CD14-positive monocyte (primary cell): ENCODE measurements around the gene HK1. TPM values are rescaled to one million over a fixed set of nuclear protein-coding genes. Genes with fewer than 3 reads are reported as not detected.

Experiments
- DNase-seq, 3 donors: peaks; one replicate each; pipeline ENCODE4 v3.0.0-alpha.2; 2011 to 2022
- H2AFZ ChIP-seq: 2 replicates; pipeline ENCODE4 v1.6.0; 2012; ENCODE audit warnings: mild to moderate bottlenecking, low read depth, low read length, inconsistent platforms; ENCODE audit not compliant: insufficient read depth, poor library complexity, severe bottlenecking
- H3K27ac ChIP-seq, 2 donors: 1 replicate in 1 of 2; 2 replicates in 1 of 2; pipeline ENCODE4 v1.5.1; 2012 to 2013; ENCODE audit warnings: low read length in 2 of 2, control low read depth in 1 of 2, inconsistent platforms in 1 of 2, low read depth in 1 of 2, mild to moderate bottlenecking in 1 of 2
- H3K27me3 ChIP-seq, 2 donors: one replicate each; pipeline versions ENCODE4 v1.6.0 to v1.6.1; 2011 to 2013; ENCODE audit warnings: low read length in 2 of 2; ENCODE audit not compliant: control insufficient read depth in 2 of 2, insufficient read depth in 2 of 2
- H3K36me3 ChIP-seq, 2 donors: replicated peaks in 1 of 2; 1 replicate in 1 of 2; 2 replicates in 1 of 2; pipeline versions ENCODE4 v1.5.1 to v1.6.1; 2012 to 2013; ENCODE audit warnings: low read length in 2 of 2, control low read depth in 1 of 2, inconsistent platforms in 1 of 2, mild to moderate bottlenecking in 1 of 2; ENCODE audit not compliant: insufficient read depth in 2 of 2, control insufficient read depth in 1 of 2
- H3K4me1 ChIP-seq, 2 donors: 1 replicate in 1 of 2; 2 replicates in 1 of 2; pipeline versions ENCODE4 v1.5.1 to v1.6.1; 2012 to 2013; ENCODE audit warnings: low read length in 2 of 2, control low read depth in 1 of 2, inconsistent platforms in 1 of 2, mild to moderate bottlenecking in 1 of 2, moderate library complexity in 1 of 2; ENCODE audit not compliant: insufficient read depth in 2 of 2, control insufficient read depth in 1 of 2
- H3K4me2 ChIP-seq: replicated peaks from 2 replicates; pipeline ENCODE3; 2012; ENCODE audit warnings: low read length, moderate library complexity, mild to moderate bottlenecking; ENCODE audit not compliant: poor library complexity, severe bottlenecking; ENCODE audit errors: extremely low read depth
- H3K4me3 ChIP-seq, 3 experiments: fragments of 200-600 bp in 1 of 3; sonication (generic) in 1 of 3; replicated peaks in 1 of 3; 1 replicate in 2 of 3; 2 replicates in 1 of 3; pipeline ENCODE4 v1.5.1; 2011 to 2013; ENCODE audit warnings: low read length in 3 of 3, mild to moderate bottlenecking in 3 of 3, control low read depth in 2 of 3, low read depth in 2 of 3, inconsistent platforms in 1 of 3, moderate library complexity in 1 of 3
- H3K79me2 ChIP-seq: 2 replicates; pipeline ENCODE4 v1.6.0; 2012; ENCODE audit warnings: mild to moderate bottlenecking, control low read depth, inconsistent platforms, low read length, moderate library complexity; ENCODE audit not compliant: insufficient read depth
- H3K9ac ChIP-seq: 2 replicates; pipeline ENCODE4 v1.6.0; 2017; ENCODE audit warnings: low read length, mild to moderate bottlenecking; ENCODE audit not compliant: insufficient read depth, poor library complexity, severe bottlenecking
- H3K9me3 ChIP-seq, 2 donors: replicated peaks in 1 of 2; 1 replicate in 1 of 2; 2 replicates in 1 of 2; pipeline versions ENCODE4 v1.5.1 to v1.6.1; 2012 to 2013; ENCODE audit warnings: low read length in 2 of 2, control low read depth in 1 of 2; ENCODE audit not compliant: control insufficient read depth in 1 of 2, insufficient read depth in 1 of 2
- H4K20me1 ChIP-seq: 2 replicates; pipeline ENCODE4 v1.6.0; 2012; ENCODE audit warnings: mild to moderate bottlenecking, low read length, control low read depth, moderate library complexity; ENCODE audit not compliant: insufficient read depth
- H3K27ac Mint-ChIP-seq, 7 donors: one replicate each; pipeline ENCODE4 v1.8.0; 2020; ENCODE audit warnings: mild to moderate bottlenecking in 7 of 7, mixed read lengths in 7 of 7, moderate library complexity in 6 of 7, inconsistent platforms in 2 of 7
- H3K27me3 Mint-ChIP-seq, 3 donors: one replicate each; pipeline ENCODE4 v1.8.0; 2021 to 2022; ENCODE audit warnings: low read depth in 3 of 3, mild to moderate bottlenecking in 3 of 3, mixed read lengths in 3 of 3, moderate library complexity in 3 of 3, inconsistent platforms in 1 of 3
- H3K36me3 Mint-ChIP-seq, 2 donors: one replicate each; pipeline ENCODE4 v1.8.0; 2020; ENCODE audit warnings: mixed read lengths in 2 of 2, inconsistent platforms in 1 of 2, mild to moderate bottlenecking in 1 of 2
- H3K4me1 Mint-ChIP-seq: one replicate; pipeline ENCODE4 v1.8.0; 2020; ENCODE audit warnings: mild to moderate bottlenecking, mixed read lengths
- H3K4me3 Mint-ChIP-seq, 2 donors: one replicate each; pipeline ENCODE4 v1.8.0; 2020; ENCODE audit warnings: mild to moderate bottlenecking in 2 of 2, mixed read lengths in 2 of 2, moderate library complexity in 1 of 2
- H3K9me3 Mint-ChIP-seq, 7 donors: one replicate each; pipeline ENCODE4 v1.8.0; 2020 to 2022; ENCODE audit warnings: mixed read lengths in 7 of 7, mild to moderate bottlenecking in 6 of 7, moderate library complexity in 6 of 7, inconsistent platforms in 2 of 7
- CTCF ChIP-seq: fragments of 200-600 bp; IDR thresholded peaks from one replicate; pipeline ENCODE4 v1.8.0; 2022; ENCODE audit warnings: antibody characterized with exemption, mild to moderate bottlenecking
- WGBS: methylation state at CpG from one replicate; pipeline ENCODE4 v1.1.5; 2013; ENCODE audit warnings: missing lambda C conversion rate; ENCODE audit not compliant: insufficient coverage; 5-methylcytosine and 5-hydroxymethylcytosine counted together
- intact Hi-C, 2 donors: fragments of 100-400 bp; cut with micrococcal nuclease; formaldehyde crosslinking; loops; one replicate each; pipeline versions ENCODE4 v1.15.0 to v1.15.1; 2023
- polyA plus RNA-seq, 3 donors: library from polyadenylated mRNA; depleted of rRNA in 1 of 3; unstranded in 2 of 3; stranded (reverse) in 1 of 3; fragments of 300-500 nt in 2 of 3; fragments of >200 nt in 1 of 3; fragmentation: Illumina TruSeq in 2 of 3; gene quantifications; 1 replicate in 2 of 3; 2 replicates in 1 of 3; pipeline ENCODE4 v1.2.3, GENCODE V29; 2012 to 2021

The HK1 gene
- polyA plus RNA-seq, 3 donors, result 57.9 to 146 (median 125) TPM

- peaks cover 35 to 53% of the 10 kb centered on the region in 2 donors for H3K36me3 Mint-ChIP-seq
- peaks cover 33% of the 10 kb centered on the region for H4K20me1 ChIP-seq
- peaks cover 43% of the 10 kb centered on the region for H3K4me1 Mint-ChIP-seq
- no peaks in the 10 kb centered on the region for H3K27me3 ChIP-seq
- peak overlapping the region; percentile 78 to 95 (median 89) for H3K27ac Mint-ChIP-seq
- 91% methylated on average over 7 of the region's 12 CpGs for WGBS
- H2AFZ ChIP-seq, result no peak overlapping the region
- H3K4me1 ChIP-seq, result peaks cover 37 to 55% of the 10 kb centered on the region in 2 donors
- no peak for TF ChIP-seq CTCF
- peak overlapping the region in 1 of 3 experiments; percentile 56 for H3K4me3 ChIP-seq
- H3K9ac ChIP-seq, result no peak overlapping the region
- H3K9me3 Mint-ChIP-seq, result peaks cover 6 to 13% (median 8%) of the 10 kb centered on the region in 7 donors
- H3K9me3 ChIP-seq, result peaks cover 8 to 12% of the 10 kb centered on the region in 2 donors
- intact Hi-C loops, result loop anchor here in 1 of 2 donors (5.0 kb wide), 1 partner anchor 36 kb away; no protein-coding TSS in a partner anchor
- peaks cover 11 to 45% of the 10 kb centered on the region in 2 donors for H3K36me3 ChIP-seq
- no peak overlapping the region for H3K4me3 Mint-ChIP-seq
- peak overlapping the region; percentile 66 for H3K4me2 ChIP-seq
- no peaks in the 10 kb centered on the region for H3K27me3 Mint-ChIP-seq
- DNase-seq, result no peak
- peak overlapping the region; percentile 59 to 88 for H3K27ac ChIP-seq
- H3K79me2 ChIP-seq, result peaks cover 98% of the 10 kb centered on the region
Measured at GRCh38 chr10:69358148-69358795, 80.0 kb downstream of the HK1 start.

GRCh38 chr10:69359148-69359547, 80.9 kb downstream of the HK1 start:
- peak overlapping the region; percentile 59 to 88 for H3K27ac ChIP-seq
- intact Hi-C loops, result loop anchor here in 1 of 2 donors (5.0 kb wide), 1 partner anchor 37 kb away; no protein-coding TSS in a partner anchor
- Mint-ChIP-seq H3K27ac (peak overlapping the region; percentile 88 to 97 (median 90)), H3K4me3 (peak overlapping the region; percentile 42 to 82), H3K9me3 (peaks cover 1 to 5% (median 2%) of the 10 kb centered on the region in 7 donors), H3K36me3 (peaks cover 36 to 52% of the 10 kb centered on the region in 2 donors), H3K27me3 (no peaks in the 10 kb centered on the region), H3K4me1 (peaks cover 43% of the 10 kb centered on the region)
- H3K4me2 ChIP-seq, result peak overlapping the region; percentile 66
- TF ChIP-seq CTCF, result no peak
- H3K36me3 ChIP-seq, result peaks cover 18 to 46% of the 10 kb centered on the region in 2 donors
- H2AFZ ChIP-seq, result no peak overlapping the region
- peaks cover 3% of the 10 kb centered on the region in 2 donors for H3K9me3 ChIP-seq
- H4K20me1 ChIP-seq, result peaks cover 37% of the 10 kb centered on the region
- no peaks in the 10 kb centered on the region for H3K27me3 ChIP-seq
- peak overlapping the region in 1 of 3 experiments; percentile 56 for H3K4me3 ChIP-seq
- H3K4me1 ChIP-seq, result peaks cover 37 to 55% of the 10 kb centered on the region in 2 donors
- WGBS, result 0% methylated on average over 1 of the region's 3 CpGs
- peak; percentile 62 to 81 (median 72) for DNase-seq
- H3K9ac ChIP-seq, result no peak overlapping the region
- peaks cover 98% of the 10 kb centered on the region for H3K79me2 ChIP-seq
